ENCODE data around the gene BCOR. TPM values are rescaled to one million over a fixed set of nuclear protein-coding genes. Genes with fewer than 3 reads are reported as not detected.

BCOR gene
- total and polyA plus RNA-seq, 2 of the 8 experiments (the other 6 are each of a cell fraction or from before 2014, with no cell fraction given): 25.0 to 50.8 TPM

DNA sequence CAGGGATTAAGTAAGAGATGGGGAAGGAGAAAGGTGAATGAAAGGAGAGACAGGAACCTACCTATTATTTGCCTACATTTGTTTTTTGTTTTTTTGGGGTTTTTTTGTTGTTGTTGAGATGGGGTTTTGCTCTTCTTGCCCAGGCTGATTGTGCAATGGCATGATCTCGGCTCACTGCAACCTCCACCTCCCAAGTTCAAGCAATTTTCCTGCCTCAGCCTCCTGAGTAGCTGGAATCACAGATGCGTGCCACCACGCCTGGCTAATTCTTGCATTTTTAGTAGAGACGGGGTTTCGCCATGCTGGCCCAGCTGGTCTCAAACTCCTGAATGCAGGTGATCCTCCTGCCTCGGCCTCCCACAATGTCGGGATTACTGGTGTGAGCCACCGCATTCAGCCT, 57.9 kb downstream of the BCOR start (continued):
- TF ChIP-seq, protein P1, sequence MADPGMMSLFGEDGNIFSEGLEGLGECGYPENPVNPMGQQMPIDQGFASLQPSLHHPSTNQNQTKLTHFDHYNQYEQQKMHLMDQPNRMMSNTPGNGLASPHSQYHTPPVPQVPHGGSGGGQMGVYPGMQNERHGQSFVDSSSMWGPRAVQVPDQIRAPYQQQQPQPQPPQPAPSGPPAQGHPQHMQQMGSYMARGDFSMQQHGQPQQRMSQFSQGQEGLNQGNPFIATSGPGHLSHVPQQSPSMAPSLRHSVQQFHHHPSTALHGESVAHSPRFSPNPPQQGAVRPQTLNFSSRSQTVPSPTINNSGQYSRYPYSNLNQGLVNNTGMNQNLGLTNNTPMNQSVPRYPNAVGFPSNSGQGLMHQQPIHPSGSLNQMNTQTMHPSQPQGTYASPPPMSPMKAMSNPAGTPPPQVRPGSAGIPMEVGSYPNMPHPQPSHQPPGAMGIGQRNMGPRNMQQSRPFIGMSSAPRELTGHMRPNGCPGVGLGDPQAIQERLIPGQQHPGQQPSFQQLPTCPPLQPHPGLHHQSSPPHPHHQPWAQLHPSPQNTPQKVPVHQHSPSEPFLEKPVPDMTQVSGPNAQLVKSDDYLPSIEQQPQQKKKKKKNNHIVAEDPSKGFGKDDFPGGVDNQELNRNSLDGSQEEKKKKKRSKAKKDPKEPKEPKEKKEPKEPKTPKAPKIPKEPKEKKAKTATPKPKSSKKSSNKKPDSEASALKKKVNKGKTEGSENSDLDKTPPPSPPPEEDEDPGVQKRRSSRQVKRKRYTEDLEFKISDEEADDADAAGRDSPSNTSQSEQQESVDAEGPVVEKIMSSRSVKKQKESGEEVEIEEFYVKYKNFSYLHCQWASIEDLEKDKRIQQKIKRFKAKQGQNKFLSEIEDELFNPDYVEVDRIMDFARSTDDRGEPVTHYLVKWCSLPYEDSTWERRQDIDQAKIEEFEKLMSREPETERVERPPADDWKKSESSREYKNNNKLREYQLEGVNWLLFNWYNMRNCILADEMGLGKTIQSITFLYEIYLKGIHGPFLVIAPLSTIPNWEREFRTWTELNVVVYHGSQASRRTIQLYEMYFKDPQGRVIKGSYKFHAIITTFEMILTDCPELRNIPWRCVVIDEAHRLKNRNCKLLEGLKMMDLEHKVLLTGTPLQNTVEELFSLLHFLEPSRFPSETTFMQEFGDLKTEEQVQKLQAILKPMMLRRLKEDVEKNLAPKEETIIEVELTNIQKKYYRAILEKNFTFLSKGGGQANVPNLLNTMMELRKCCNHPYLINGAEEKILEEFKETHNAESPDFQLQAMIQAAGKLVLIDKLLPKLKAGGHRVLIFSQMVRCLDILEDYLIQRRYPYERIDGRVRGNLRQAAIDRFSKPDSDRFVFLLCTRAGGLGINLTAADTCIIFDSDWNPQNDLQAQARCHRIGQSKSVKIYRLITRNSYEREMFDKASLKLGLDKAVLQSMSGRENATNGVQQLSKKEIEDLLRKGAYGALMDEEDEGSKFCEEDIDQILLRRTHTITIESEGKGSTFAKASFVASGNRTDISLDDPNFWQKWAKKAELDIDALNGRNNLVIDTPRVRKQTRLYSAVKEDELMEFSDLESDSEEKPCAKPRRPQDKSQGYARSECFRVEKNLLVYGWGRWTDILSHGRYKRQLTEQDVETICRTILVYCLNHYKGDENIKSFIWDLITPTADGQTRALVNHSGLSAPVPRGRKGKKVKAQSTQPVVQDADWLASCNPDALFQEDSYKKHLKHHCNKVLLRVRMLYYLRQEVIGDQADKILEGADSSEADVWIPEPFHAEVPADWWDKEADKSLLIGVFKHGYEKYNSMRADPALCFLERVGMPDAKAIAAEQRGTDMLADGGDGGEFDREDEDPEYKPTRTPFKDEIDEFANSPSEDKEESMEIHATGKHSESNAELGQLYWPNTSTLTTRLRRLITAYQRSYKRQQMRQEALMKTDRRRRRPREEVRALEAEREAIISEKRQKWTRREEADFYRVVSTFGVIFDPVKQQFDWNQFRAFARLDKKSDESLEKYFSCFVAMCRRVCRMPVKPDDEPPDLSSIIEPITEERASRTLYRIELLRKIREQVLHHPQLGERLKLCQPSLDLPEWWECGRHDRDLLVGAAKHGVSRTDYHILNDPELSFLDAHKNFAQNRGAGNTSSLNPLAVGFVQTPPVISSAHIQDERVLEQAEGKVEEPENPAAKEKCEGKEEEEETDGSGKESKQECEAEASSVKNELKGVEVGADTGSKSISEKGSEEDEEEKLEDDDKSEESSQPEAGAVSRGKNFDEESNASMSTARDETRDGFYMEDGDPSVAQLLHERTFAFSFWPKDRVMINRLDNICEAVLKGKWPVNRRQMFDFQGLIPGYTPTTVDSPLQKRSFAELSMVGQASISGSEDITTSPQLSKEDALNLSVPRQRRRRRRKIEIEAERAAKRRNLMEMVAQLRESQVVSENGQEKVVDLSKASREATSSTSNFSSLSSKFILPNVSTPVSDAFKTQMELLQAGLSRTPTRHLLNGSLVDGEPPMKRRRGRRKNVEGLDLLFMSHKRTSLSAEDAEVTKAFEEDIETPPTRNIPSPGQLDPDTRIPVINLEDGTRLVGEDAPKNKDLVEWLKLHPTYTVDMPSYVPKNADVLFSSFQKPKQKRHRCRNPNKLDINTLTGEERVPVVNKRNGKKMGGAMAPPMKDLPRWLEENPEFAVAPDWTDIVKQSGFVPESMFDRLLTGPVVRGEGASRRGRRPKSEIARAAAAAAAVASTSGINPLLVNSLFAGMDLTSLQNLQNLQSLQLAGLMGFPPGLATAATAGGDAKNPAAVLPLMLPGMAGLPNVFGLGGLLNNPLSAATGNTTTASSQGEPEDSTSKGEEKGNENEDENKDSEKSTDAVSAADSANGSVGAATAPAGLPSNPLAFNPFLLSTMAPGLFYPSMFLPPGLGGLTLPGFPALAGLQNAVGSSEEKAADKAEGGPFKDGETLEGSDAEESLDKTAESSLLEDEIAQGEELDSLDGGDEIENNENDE (IDR thresholded peaks at IDR 0.05; ENCODE audit: insufficient replicate concordance, low read length): no peak
- TF ChIP-seq CHD1 (IDR thresholded peaks at IDR 0.05; ENCODE audit: low read depth, low read length) (no peak), SIX5 (IDR thresholded peaks at IDR 0.05; ENCODE audit: low read depth, low read length) (no peak), SP1 (IDR thresholded peaks at IDR 0.05; ENCODE audit: low read depth, low read length) (no peak), RFX5 (IDR thresholded peaks at IDR 0.05; ENCODE audit: borderline replicate concordance, low read depth, low read length) (no peak), BACH1 (IDR thresholded peaks at IDR 0.05; ENCODE audit: low read length) (no peak), SAP30 (IDR thresholded peaks at IDR 0.05; ENCODE audit: insufficient read depth, insufficient replicate concordance, low read length) (no peak)
- TF ChIP-seq, protein P2, sequence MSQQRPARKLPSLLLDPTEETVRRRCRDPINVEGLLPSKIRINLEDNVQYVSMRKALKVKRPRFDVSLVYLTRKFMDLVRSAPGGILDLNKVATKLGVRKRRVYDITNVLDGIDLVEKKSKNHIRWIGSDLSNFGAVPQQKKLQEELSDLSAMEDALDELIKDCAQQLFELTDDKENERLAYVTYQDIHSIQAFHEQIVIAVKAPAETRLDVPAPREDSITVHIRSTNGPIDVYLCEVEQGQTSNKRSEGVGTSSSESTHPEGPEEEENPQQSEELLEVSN (IDR thresholded peaks at IDR 0.05): no peak

Measured in H1 (cell line).